NCI-H446 treated with DMSO at 0.1 percent for 48 hours (cell line): ENCODE measurements around the gene TOR2A.

Experiments
- DNase-seq: peaks from one replicate; lab custom pipeline; 2025; lab: John Stamatoyannopoulos, UW

TOR2A gene

DNA sequence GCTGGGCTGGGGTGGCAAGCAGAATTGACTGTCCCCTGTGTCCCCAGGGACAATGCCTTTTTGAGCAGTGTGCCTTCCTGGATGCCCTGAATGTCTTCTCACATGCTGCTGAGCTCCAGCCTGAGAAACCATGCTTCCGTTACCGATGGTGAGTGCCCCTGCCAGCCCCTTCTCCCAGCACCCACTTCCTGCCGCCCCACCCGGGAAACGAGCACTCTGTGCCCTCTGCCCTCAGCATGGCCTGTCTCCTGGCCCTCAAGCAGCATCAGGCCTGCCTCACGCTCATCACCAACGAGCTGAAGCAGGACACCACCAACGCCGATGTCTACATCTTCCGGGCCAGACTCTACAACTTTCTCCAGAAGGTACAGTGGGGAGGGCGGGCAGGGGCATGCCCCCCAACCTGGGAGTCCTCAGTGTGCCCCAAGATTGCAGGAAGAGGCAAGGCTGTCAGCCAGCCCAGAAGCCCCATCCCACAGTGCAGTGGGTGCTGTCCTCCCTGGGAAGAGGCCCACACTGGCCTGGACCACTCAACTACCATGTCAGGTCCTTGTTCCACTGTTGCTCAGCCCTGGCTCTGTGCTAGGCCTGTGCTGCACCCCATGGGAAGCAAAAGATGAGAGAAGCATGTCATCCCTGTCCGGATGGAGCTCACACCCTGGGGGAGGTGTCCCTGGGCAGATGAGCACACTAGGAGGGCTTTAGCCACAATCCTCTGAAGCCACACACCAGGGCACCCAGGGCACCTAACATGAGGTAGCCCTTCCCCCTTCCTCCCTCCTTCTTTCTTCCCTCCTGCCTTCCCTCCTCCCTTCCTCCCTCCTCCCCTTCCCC, 14.8 kb downstream of the TOR2A start:
- no peak for DNase-seq

DNA sequence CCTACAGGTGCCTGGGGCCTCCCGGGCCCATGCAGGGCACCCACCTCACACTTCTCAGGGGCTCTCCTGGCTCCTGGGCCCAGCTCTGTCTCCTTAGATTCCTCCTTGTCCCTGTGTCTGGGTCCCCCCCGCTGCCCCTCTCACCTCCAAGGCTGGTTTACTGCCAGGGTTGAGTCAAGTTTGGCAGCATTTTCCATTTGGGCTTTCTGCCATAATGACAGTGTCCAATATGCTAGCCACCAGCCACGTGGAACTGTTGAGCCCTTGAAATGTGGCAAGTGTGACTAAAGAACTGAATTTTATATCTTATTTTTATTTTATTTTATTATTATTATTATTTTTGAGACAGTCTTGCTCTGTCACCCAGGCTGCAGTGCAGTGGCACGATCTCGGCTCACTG, 17.3 kb downstream of the TOR2A start:
- DNase-seq, result no peak

DNA sequence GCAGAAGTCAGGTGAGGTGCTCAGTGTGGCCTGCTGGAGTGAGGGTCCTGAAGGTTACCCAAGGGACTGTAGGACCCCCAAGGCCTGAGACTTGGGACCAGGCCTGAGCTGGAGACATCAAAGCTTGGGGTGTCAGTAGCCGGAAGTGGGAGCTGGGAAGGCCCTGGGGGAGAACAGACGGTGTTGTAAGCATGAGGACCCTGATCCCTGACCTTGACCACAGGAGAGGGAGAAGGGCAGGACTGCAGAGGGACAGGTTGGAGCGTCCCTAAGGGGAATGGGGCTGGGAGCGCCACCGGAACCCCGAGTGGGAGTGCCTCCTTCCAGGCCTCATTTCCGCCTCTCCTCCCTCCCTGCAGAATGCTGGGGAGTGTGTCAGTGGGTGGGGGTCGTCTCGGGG, 18.7 kb downstream of the TOR2A start:
- no peak for DNase-seq

DNA sequence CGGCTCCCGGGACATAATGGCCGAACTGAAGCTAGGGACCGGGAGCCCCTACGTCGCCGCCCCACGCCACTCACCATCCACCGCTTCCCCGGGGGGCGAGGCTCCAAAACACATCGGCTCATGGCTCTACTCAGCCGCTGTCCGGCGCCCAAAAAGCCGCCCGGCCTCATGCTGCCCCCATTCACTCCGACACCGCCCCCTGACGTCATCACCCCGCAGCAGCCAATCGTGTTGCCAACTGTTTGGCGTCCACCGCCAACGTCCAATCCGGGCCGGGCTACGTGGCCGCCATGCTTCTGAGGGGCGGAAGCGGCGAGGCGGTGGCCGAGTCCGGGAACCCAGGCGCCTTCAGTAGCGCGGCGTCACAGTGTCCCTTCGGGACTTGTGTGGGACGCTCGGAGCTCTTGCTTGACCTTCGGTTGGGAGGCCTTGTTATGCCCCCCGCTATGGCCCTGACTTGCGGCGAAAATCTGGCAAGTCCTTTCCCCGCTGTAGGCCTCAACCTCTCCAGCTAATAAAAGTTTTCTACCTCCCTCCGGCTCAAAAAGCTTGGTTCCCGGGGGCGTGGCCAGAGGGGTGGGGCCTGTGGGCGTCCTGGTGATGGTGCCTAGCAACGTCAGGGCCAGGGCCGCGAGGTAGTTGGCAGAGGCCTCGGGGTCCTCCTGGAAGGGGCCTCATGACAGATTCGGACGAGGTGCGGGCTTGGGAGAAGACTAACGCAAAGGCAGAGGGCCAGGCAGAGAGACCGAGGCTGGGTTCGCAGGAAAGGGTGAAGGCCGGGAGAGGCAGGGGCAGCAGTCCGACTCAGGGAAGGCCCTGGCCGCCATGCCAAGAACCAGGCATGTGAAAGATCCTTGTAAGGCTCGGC, 19.4 kb downstream of the TOR2A start, which contains the start of the genes PTRH1 and TTC16:
PTRH1 (minus strand) TSS at position 194 of the 868 bp plus-strand sequence; CDS start at position 170, 24 bp downstream.
TTC16 (plus strand) TSS at position 610 of the 868 bp plus-strand sequence; CDS start at position 677, 67 bp downstream.
- DNase-seq, result peak; percentile 77

DNA sequence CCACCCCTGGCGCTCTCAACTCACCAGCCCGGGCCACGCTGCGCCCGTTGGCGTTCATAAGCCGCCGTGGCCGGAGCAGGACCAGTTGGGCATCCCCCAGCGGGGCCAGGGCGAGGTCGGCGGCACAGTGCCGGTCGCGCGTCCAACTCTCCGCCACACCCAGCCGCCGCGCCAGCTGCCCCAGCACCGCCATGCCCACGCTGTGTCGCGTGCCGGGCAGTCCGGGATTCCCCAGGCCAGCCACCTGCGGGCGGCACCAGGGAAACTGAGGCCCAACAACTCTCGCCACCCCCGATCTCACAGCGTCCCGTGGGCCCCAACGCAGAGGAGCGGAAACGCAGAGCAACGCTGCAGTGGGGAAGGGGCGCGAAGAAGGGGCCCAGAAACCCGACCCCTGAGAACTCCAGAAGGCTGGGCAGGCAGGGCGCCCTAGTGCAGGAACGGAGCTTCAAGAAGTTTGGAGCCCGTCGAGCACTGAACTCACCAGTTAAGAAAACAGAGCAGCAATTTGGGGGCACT, 20.1 kb downstream of the TOR2A start:
- DNase-seq, result no peak

DNA sequence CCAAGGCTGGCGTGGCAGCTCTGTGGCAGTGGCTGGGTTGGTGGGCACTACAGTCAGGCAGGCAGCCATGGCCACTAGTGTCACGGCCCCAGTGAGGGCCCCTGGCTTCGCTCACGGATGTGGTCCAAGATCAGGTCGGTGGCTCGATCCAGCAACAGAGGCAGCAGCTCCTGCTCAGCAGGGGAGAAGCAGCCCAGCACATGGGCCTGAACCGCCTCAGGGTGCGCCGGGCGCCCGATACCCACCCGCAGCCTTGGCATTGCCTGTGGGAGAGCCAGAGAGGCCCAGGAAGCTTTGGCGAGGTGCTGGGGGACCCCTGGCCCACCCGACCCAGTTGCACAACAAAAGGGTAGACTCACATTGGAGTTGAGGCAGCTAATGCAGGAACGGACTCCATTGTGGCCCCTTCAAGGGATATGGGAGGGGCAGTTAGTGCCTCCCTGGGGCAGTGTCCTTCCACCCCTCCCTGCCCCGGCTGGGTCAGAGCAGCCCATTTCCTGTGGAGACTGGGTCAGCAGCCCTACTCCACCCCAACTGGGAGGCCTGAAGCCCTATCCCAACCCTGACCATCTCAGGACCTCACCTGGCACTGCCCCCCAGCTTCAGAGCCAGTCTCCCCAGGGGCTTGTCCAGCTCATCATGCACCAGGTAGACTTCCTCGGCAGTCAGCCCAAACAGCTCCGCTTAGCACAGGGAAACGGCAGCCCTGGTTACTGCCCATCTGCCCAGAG, 20.9 kb downstream of the TOR2A start:
- no peak for DNase-seq

DNA sequence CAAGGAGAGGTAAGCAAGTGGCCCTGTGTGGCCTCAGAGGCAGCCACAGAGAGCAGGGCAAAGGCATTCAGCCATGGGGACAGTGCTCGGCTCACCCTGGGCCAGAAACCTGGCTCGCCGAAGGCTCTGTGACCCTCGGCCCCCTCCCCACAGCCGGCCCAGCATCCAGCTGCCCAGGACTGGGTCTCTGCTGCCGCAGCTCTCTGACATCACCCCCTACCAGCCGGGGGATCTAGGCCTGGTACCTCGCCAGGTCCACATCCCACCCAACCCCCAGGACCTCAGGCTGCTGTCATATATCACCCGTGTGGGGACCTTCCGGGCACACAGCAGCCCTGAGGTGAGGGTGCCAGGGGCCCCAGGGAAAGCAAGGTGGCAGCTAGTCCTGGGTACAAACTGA, 22.2 kb downstream of the TOR2A start:
- DNase-seq, result no peak

DNA sequence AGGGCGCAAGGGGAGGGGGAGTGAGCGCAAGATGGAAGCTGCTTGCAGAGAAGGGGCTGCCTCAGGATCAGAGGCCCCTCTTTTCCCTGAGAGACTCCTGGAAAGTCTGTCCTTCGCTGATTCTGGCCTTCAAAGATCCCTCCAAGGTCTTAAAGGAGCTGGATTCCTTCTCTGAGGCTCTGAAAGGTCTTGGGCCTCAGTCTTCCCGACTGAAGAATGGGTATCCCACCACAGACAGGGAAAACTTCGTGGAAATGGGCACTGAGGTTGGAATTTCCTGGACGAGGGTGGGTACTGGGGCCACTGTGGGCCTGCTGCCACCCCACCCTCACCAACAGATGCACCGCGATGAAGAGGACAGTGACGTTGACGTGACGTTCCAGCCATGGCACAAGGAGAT, 22.7 kb downstream of the TOR2A start:
- no peak for DNase-seq

DNA sequence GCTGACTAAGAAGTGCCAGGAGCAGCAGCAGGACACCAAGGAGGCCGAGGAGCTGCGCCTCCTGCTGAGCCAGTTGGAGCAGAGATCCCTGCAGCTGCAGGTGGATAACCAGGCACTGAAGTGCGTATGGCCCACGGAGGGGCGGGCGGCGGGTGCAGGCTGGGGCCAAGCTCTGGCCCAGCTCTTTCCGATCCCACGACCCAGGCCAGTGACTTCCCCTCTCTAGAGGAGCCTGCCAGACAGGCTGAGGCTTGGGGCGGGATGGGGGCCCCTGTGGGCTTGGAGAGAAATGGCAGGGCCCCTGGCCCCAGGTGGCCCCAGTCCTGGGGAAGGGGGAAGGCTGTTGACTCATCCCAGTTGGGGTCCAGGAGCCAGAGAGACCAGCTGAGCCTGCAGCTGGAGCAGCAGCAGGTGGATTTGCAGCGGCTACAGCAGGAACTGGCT, 23.2 kb downstream of the TOR2A start:
- DNase-seq, result no peak

DNA sequence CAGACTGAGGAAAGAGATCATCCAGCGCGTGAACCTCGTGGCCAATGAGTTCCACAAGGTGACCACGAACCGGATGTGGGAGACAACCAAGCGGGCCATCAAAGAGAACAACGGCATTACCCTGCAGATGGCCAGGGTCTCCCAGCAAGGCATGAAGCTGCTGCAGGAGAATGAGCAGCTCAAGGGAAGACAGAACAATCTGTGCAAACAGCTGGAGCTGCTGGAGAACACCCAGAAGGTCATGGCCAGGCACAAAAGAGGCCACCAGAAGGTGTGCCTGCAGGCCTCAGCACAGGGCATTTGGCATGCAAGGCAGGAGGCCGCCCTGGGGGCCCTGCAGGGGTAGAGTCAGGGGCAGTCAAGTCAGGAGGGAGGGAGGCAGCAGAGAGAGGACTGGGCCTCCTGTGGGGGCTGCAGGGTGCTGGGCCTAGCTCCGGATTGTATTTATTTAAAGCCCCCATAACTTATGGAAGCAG, 23.8 kb downstream of the TOR2A start:
- no peak for DNase-seq

DNA sequence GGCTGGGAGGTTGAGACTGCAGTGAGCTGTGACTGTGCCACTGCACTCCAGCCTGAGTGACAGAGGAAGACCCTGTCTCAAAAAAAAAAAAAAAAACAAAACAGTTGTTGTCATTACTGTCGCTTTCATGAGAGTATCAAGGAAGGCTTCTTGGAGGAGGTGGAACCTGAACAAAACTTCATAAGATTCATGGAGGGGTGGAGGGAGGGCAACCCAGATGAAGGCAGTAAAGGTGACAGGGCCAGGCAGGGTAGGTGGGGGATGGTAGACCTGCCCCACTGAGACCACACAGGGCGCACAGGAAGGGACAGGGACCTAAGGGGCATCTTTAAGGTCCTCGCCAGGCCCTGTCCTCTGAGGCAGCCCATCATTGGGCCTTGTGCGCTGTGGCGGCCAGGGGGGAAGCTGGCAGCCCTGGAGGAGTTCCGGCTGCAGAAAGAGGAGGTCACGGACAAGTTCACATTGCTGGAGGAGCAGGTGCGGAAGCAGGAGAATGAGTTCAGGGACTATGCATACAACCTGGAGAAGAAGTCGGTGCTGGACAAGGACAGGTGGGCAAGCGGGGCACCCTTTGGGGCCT, 24.8 kb downstream of the TOR2A start:
- no peak for DNase-seq

DNA sequence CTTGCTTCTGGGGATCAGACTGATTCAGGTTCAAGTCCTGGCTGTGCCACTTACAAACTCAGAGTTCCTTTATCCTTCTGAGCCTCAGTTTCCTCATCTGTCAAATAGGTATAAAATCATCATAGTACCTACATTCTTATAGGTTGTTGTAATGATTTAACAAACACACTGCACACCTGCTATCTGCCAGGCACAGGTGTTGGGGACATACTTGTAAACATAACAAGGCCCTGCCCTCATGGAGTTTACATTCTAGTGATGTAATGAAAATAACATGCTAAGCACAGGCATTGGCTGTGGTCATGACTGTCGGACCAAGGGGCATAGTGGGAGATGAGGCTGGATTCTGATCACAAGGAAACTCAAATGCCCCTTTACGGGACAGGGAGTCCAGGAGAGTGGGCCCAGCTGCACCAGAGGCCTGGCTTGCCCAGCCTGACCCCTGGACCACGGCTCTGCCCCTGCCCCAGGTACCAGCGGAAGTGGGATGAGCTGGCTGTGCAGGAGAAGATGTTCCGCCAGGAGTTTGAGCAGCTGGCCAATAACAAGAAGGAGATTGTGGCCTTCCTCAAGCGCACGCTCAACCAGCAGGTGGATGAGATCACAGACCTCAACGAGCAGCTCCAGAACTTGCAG, 26.0 kb downstream of the TOR2A start:
- no peak for DNase-seq

DNA sequence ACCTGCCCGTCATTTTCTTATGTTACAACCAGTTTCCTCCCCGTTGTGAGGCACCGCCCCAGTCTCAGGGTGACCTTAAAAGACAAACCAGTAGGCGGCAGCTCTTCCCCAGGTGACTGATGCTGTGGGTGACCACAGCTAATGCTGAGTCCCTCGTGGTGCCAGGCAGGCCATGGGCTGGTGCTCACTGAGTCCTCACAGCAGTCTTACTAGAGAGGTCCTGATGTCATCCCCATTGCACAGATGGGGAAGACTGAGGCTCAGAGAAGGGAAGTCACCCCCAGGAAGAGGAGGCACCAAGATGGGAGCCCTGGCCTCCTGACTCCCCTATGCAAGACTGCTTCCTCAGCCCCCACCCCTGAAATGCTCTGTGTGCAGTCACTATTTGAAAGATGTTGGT, 27.3 kb downstream of the TOR2A start:
- DNase-seq, result no peak

DNA sequence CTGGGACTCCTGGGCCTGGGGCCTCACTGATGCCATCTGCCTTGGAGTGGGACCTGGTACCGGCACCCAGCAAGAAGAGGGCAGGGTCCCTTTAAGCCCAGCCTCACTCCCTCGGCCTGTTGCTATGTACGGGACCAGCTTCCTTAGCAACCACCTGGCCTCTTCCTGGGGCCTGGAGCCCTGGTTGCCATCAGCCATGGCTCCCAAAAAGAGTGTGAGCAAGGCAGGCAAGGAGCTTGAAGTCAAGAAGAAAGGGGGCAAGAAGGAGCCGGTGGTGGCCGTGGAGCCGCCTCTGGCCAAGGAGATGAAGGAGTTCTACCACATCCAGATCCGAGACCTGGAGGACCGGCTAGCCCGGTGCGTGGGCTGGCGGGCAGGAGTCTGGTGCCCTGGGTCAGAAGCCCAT, 28.3 kb downstream of the TOR2A start, which contains the start of gene CFAP157:
CFAP157 (plus strand) TSS at position 153 of the 406 bp plus-strand sequence; CDS start at position 197, 44 bp downstream.
- DNase-seq, result no peak

DNA sequence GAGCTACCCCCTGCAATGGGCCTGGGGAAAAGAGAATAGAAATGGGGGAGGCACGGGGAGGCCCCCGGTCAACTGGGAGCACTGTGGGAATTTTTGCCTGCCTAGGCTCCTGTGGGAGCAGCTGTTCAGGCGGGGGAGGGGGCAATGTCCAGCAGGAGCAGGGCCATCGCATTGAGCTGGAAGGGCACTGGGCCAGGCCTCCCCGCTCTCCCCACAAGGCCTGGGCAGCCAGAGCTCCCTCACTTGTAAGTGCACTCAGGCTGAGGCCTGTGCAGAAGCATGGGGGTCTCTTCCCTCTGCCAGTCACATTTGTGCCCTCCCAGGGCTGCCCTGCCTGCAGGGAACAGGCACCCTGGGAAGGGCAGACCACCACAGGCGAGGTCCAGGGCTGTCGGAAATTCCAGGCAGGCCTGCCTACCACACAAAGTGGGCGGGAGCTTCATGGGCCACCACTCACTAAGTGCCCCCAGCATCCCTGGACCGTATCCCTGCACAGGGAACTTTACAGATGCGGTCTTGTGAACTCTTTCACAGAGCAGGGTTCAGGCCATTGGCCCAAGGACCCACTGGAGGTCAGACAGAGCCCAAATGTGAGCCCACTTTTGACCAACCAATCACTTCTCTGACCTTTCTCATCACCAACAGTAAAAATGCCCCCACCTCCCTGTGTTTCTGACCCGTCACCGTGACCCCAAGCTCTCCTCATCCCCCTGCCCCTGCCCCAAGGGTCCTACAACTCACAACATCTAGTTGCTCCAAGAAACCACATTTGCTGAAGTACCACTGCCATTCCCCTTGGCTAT, 29.3 kb downstream of the TOR2A start:
- no peak for DNase-seq

DNA sequence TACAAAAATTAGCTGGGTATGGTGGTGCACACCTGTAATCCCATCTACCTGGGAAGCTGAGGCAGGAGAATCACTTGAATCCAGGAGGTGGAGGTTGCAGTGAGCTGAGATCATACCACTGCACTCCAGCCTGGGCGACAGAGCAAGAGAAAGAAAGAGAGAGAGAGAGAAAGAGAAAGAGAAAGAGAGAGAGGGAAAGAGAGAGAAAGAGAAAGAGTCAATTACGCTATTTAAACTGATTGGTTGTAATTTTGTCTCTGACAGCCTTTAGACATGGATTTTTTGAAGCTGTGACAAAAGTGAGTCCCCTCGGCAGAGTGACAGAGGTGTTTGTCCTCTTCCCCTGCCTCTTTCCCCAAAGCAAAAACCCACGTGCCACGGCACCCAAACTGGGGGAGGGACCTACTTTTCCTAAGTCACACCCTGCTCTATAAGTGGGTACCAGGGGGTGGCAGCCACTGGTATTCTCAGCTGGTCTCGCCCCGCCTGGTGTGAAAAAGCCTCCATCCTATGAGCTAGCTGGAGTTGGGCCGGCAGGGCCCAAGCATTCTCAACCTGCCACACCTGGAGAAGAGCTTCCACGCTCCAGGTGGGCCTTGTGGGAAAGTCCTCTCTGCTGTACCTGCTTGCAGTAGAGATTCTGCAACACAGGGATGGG, 31.7 kb downstream of the TOR2A start:
- no peak for DNase-seq

DNA sequence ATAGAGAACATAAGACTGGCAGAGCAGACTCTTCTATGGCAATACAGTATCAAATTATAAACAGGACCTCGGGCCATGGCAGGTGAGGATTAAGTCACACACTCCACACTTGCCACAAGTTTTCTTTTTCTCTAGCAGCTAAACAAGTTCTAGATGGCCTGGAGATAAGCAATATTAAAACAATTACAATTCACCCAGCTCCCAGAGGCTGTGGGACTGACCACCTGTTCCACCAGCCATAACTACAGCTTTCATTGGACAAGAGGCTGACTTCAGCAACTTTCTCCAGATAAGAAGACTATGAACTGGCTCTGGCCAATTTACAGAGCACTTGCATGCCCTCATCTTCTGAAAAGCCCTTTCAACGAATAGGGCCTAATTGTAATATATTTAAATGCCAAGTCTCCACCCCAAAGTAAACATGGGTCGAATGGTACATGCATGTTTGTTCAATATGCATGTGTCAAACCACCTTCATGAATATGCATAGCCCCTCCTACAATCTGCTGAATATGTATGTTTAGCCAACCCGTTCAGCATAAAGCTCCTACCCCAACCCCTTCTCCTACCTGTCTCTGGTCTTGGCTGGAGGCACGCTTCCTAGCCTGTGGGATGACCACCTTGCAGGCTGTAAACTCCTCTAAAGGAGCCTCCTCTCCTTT, 34.4 kb downstream of the TOR2A start:
- DNase-seq, result no peak

DNA sequence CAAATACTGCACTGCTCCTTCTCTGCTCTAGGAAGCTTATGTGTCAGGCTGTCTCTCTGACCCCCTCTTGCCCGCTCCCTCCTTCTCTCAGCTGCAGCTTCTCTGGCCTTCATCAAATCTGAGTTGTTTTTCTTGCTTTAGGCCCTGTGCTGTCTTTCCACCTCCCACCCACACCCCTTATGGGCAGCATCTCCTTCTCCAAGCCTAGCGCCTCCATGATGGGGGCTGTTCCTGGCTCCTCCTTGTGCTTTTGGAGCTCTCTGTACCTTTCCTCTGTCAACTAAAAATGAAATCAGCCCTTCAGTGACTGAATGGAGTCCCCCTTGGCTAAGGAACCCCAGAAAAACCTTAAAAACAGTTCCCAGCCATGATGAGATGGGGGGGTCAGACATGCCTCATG, 35.0 kb downstream of the TOR2A start:
- no peak for DNase-seq
